HG02798 (cell line): Measurements from ENCODE around the gene NAA40.

Experiments used
- ATAC-seq: cut with Tn5 transposase; IDR thresholded peaks from one replicate; pipeline ENCODE4 v1.9.1; 2021; ENCODE audit warnings: mild to moderate bottlenecking; ENCODE audit not compliant: unreplicated experiment, poor library complexity

NAA40 gene

GRCh38 chr11:64003807-64004589 is 65.2 kb downstream of the NAA40 start:
- no peak for ATAC-seq

DNA sequence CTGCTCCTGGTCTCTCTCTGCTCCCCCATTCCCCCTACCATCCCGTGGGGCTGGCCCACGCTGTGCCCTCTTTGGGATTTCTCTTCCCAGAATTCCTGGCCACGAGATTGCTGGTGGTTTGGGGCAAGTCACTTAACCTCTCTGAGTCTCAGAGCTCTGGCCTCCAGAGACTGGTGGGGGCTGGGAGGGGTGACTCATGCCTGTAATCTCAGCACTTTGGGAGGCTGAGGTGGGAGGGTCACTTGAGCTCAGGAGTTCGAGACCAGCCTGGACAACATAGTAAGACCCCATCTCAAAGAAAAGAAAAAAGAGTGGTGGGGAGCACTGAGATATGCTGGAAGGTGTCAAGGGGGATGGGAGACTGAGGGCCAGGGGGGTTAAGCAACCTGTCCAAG is 65.8 kb downstream of the NAA40 start:
- no peak for ATAC-seq

DNA sequence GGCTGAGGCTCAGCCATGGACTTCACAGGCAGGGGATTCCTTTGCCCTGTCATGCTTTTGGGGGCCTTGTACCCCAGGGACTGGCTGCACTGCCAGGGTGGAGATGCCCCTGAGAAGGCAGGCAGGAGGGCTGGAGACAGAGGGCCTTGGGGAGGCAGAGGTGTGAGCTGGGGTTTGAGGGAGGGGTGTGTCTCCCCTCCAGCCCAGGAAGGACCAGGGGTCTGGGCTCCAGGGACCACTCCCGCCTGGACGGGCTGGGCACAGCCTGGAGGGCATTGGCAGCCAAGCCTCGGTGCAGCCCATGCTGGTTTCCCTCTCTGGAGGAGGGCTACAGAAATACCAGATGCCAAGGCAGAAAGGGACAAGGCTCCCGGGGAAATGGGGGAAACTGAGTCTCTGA is 66.9 kb downstream of the NAA40 start:
- ATAC-seq: no peak

- no peak for ATAC-seq
Observed at GRCh38 chr11:64006398-64006797, 67.6 kb downstream of the NAA40 start.
